ENCODE results near the gene CNTN1. TPM values are rescaled to one million over a fixed set of nuclear protein-coding genes. Genes with fewer than 3 reads are reported as not detected.

CNTN1 gene
- total and polyA plus RNA-seq, 10 of the 15 experiments (the other 5 are each of a cell fraction or from before 2014, with no cell fraction given), result 0.06 to 0.14 TPM; not detected in 8

DNA sequence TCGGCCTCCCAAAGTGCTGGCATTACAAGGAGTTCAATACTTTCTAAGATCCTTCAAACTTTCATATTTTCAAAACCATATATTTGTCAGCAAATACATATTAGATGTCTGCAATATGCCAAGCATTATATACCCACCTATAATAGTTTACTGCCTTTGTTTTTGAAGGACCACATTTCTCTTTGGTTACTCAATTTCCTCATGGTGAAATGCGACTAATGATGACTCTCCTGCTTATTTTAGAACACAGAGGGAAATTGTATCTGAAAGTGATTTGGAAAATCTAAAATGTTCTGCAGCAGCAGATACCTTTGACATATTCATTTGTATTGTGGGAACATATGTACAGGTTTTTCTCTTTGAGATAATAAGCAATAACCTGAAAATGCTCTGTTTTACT, 2.7 kb upstream of the CNTN1 start (continued):
- TF ChIP-seq, protein P1, sequence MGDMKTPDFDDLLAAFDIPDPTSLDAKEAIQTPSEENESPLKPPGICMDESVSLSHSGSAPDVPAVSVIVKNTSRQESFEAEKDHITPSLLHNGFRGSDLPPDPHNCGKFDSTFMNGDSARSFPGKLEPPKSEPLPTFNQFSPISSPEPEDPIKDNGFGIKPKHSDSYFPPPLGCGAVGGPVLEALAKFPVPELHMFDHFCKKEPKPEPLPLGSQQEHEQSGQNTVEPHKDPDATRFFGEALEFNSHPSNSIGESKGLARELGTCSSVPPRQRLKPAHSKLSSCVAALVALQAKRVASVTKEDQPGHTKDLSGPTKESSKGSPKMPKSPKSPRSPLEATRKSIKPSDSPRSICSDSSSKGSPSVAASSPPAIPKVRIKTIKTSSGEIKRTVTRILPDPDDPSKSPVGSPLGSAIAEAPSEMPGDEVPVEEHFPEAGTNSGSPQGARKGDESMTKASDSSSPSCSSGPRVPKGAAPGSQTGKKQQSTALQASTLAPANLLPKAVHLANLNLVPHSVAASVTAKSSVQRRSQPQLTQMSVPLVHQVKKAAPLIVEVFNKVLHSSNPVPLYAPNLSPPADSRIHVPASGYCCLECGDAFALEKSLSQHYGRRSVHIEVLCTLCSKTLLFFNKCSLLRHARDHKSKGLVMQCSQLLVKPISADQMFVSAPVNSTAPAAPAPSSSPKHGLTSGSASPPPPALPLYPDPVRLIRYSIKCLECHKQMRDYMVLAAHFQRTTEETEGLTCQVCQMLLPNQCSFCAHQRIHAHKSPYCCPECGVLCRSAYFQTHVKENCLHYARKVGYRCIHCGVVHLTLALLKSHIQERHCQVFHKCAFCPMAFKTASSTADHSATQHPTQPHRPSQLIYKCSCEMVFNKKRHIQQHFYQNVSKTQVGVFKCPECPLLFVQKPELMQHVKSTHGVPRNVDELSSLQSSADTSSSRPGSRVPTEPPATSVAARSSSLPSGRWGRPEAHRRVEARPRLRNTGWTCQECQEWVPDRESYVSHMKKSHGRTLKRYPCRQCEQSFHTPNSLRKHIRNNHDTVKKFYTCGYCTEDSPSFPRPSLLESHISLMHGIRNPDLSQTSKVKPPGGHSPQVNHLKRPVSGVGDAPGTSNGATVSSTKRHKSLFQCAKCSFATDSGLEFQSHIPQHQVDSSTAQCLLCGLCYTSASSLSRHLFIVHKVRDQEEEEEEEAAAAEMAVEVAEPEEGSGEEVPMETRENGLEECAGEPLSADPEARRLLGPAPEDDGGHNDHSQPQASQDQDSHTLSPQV (IDR thresholded peaks at IDR 0.05), result no peak
- TF ChIP-seq, protein P2, sequence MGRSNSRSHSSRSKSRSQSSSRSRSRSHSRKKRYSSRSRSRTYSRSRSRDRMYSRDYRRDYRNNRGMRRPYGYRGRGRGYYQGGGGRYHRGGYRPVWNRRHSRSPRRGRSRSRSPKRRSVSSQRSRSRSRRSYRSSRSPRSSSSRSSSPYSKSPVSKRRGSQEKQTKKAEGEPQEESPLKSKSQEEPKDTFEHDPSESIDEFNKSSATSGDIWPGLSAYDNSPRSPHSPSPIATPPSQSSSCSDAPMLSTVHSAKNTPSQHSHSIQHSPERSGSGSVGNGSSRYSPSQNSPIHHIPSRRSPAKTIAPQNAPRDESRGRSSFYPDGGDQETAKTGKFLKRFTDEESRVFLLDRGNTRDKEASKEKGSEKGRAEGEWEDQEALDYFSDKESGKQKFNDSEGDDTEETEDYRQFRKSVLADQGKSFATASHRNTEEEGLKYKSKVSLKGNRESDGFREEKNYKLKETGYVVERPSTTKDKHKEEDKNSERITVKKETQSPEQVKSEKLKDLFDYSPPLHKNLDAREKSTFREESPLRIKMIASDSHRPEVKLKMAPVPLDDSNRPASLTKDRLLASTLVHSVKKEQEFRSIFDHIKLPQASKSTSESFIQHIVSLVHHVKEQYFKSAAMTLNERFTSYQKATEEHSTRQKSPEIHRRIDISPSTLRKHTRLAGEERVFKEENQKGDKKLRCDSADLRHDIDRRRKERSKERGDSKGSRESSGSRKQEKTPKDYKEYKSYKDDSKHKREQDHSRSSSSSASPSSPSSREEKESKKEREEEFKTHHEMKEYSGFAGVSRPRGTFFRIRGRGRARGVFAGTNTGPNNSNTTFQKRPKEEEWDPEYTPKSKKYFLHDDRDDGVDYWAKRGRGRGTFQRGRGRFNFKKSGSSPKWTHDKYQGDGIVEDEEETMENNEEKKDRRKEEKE (IDR thresholded peaks at IDR 0.05), result no peak
- TF ChIP-seq CEBPB (IDR thresholded peaks at IDR 0.05; ENCODE audit: borderline replicate concordance in 1 of 2, low read depth in 2 of 2, low read length in 2 of 2), result no peak

DNA sequence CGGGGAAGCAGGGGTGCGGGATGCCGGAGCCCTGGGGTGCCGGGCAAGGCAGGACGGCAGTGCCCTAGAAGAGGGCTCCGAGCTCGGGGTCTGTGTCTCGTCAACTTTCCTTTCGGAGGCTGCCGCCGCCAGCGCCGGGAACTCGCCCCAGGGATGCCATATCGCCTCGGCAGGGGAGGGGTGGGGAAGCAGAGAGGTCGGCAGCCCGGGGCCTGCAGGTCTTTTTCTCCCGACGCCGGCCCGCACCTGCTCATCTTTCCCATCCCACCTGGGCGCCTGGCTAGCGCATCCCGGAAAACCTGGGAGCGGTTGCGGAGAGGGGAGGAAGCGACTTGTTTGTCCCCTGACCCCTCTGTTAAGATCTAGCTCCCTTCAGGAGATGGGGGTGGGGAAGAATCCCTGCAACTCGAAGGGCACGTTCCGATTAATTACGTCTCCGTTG, 547 bp downstream of the CNTN1 start:
- no peaks in the 10 kb centered on the region for H3K36me3 ChIP-seq (ENCODE audit: control insufficient read depth in 2 of 2, insufficient read depth in 2 of 2, low read length in 1 of 2)
- H3K79me2 ChIP-seq (ENCODE audit: control insufficient read depth, insufficient read depth, low read length), result no peaks in the 10 kb centered on the region
- no peaks in the 10 kb centered on the region for H3K4me1 ChIP-seq (ENCODE audit: control insufficient read depth, insufficient read depth, low read length)
- WGBS (ENCODE audit: insufficient coverage, insufficient replicate concordance, low lambda C conversion rate, missing lambda C conversion rate), result 33% methylated on average over 25 of the region's 33 CpGs
- intact Hi-C loops (cut with micrococcal nuclease; ENCODE audit: unreplicated experiment) (no loop called here), in situ Hi-C loops (cut with MboI) (no loop called here)
- no peaks in the 10 kb centered on the region for H3K9me3 ChIP-seq (replicated peaks; ENCODE audit: control insufficient read depth, insufficient read depth, low read length)
- H4K20me1 ChIP-seq (ENCODE audit: control insufficient read depth, insufficient read depth), result no peaks in the 10 kb centered on the region
- no peak overlapping the region for H3K9ac ChIP-seq (ENCODE audit: control insufficient read depth, insufficient read depth, low read length)
- ChIA-PET RAD21 (ENCODE audit: unreplicated experiment) (no interaction called here), POLR2A (no interaction called here), SMC1A (ENCODE audit: uncharacterized antibody, unreplicated experiment) (no interaction called here), CTCF (no interaction called here)
- H3K27ac ChIP-seq (ENCODE audit: control insufficient read depth, insufficient read depth), result no peak overlapping the region
- H3K4me3 ChIP-seq, result no peak overlapping the region
- ATAC-seq, result no peak
- no TSS peak for BruUV-seq (replicated peaks)
- H3K27me3 ChIP-seq (replicated peaks in 1 of 2; ENCODE audit: control insufficient read depth in 2 of 2, insufficient read depth in 2 of 2, low read length in 1 of 2), result peaks cover 4 to 5% of the 10 kb centered on the region in 2 experiments
- H2AFZ ChIP-seq (ENCODE audit: control insufficient read depth, low read depth, low read length), result no peak overlapping the region
- DNase-seq (ENCODE audit: low read depth, low spot score), result no peak
- H3K4me2 ChIP-seq (ENCODE audit: control insufficient read depth, insufficient read depth), result no peak overlapping the region
- no peak for FAIRE-seq
- TF ChIP-seq IRF4 (IDR thresholded peaks at IDR 0.05; ENCODE audit: low read depth, low read length) (no peak), CREM (IDR thresholded peaks at IDR 0.05; ENCODE audit: low read depth) (no peak), POLR2AphosphoS2 (IDR thresholded peaks at IDR 0.05; ENCODE audit: low read depth, low read length) (no peak), LARP7 (IDR thresholded peaks at IDR 0.05) (no peak)
- TF ChIP-seq, protein P3, sequence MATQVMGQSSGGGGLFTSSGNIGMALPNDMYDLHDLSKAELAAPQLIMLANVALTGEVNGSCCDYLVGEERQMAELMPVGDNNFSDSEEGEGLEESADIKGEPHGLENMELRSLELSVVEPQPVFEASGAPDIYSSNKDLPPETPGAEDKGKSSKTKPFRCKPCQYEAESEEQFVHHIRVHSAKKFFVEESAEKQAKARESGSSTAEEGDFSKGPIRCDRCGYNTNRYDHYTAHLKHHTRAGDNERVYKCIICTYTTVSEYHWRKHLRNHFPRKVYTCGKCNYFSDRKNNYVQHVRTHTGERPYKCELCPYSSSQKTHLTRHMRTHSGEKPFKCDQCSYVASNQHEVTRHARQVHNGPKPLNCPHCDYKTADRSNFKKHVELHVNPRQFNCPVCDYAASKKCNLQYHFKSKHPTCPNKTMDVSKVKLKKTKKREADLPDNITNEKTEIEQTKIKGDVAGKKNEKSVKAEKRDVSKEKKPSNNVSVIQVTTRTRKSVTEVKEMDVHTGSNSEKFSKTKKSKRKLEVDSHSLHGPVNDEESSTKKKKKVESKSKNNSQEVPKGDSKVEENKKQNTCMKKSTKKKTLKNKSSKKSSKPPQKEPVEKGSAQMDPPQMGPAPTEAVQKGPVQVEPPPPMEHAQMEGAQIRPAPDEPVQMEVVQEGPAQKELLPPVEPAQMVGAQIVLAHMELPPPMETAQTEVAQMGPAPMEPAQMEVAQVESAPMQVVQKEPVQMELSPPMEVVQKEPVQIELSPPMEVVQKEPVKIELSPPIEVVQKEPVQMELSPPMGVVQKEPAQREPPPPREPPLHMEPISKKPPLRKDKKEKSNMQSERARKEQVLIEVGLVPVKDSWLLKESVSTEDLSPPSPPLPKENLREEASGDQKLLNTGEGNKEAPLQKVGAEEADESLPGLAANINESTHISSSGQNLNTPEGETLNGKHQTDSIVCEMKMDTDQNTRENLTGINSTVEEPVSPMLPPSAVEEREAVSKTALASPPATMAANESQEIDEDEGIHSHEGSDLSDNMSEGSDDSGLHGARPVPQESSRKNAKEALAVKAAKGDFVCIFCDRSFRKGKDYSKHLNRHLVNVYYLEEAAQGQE (IDR thresholded peaks at IDR 0.05; ENCODE audit: low read depth, low read length), result no peak
- TF ChIP-seq, protein P4, sequence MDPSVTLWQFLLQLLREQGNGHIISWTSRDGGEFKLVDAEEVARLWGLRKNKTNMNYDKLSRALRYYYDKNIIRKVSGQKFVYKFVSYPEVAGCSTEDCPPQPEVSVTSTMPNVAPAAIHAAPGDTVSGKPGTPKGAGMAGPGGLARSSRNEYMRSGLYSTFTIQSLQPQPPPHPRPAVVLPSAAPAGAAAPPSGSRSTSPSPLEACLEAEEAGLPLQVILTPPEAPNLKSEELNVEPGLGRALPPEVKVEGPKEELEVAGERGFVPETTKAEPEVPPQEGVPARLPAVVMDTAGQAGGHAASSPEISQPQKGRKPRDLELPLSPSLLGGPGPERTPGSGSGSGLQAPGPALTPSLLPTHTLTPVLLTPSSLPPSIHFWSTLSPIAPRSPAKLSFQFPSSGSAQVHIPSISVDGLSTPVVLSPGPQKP (IDR thresholded peaks at IDR 0.05; ENCODE audit: low read depth, low read length), result no peak
